SK-N-SH (cell line): ENCODE results near the gene CHMP4A.

Experiments
- ELF1 ChIP-seq: IDR thresholded peaks from 2 replicates; pipeline ENCODE4 v1.4.0; 2012
- EP300 ChIP-seq, 2 experiments: IDR thresholded peaks; 2 replicates each; pipeline versions ENCODE4 v1.4.0 to v1.6.1; 2012; ENCODE audit warnings: borderline replicate concordance in 1 of 2, low read depth in 1 of 2, low read length in 1 of 2
- NRF1 ChIP-seq: IDR thresholded peaks from 2 replicates; pipeline ENCODE4 v1.6.1; 2012; ENCODE audit warnings: low read depth, mild to moderate bottlenecking, low read length
- POLR2AphosphoS5 ChIP-seq: IDR thresholded peaks from 2 replicates; pipeline ENCODE4 v1.6.1; 2012; ENCODE audit warnings: low read depth, low read length
- RAD21 ChIP-seq: IDR thresholded peaks from 2 replicates; pipeline ENCODE4 v1.6.1; 2012; ENCODE audit warnings: mild to moderate bottlenecking, low read length
- RXRA ChIP-seq: IDR thresholded peaks from 2 replicates; pipeline ENCODE4 v1.4.0; 2012; ENCODE audit warnings: low read depth, mild to moderate bottlenecking, borderline replicate concordance
- SIN3A ChIP-seq: IDR thresholded peaks from 2 replicates; pipeline ENCODE4 v1.6.1; 2012; ENCODE audit warnings: low read depth, mild to moderate bottlenecking, low read length, moderate library complexity, borderline replicate concordance
- TAF1 ChIP-seq: IDR thresholded peaks from 2 replicates; pipeline ENCODE4 v1.6.1; 2012; ENCODE audit warnings: low read depth, mild to moderate bottlenecking, low read length, moderate library complexity, borderline replicate concordance
- TCF12 ChIP-seq: IDR thresholded peaks from 2 replicates; pipeline ENCODE4 v1.4.0; 2012
- YY1 ChIP-seq: IDR thresholded peaks from 2 replicates; pipeline ENCODE4 v1.4.0; 2012; ENCODE audit warnings: low read depth, mild to moderate bottlenecking
- TF ChIP-seq, protein P1 (sequence below): fragments of 200-600 bp; sonication (generic); IDR thresholded peaks from 2 replicates; pipeline ENCODE4 v1.6.1; 2017; ENCODE audit warnings: antibody characterized with exemption, mild to moderate bottlenecking, moderate library complexity
- TF ChIP-seq, protein P2 (sequence below): IDR thresholded peaks from 2 replicates; pipeline ENCODE4; 2012
- TF ChIP-seq, protein P3 (sequence below): fragments of 150-350 bp; IDR thresholded peaks from 2 replicates; pipeline ENCODE4 v1.6.1; 2017; ENCODE audit warnings: antibody characterized with exemption, low read length, low read depth, borderline replicate concordance
- TF ChIP-seq, protein P4 (sequence below): IDR thresholded peaks from 2 replicates; pipeline ENCODE4 v1.4.0; 2012; ENCODE audit warnings: low read depth, borderline replicate concordance

DNA sequence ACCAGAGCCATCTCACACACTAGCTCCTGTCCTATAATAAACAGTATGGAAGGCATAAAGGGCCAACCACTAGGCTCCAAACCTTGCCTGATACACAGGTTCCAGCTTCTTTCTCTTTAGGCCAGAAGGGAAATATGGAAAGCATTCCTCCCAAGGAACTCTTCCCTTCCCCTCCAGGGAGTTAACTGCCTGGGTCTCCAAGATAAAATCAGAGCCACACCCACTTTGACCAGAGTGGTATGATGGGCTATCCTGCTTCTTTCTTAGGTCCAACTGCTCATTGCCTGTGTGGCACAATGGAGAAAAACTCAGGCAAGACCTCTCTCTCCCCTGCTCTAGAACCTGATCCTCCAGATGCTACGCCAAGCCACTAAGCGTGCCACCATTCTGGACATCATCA lies 5.7 kb downstream of the CHMP4A start:
- no peak for TF ChIP-seq RAD21
- TF ChIP-seq TCF12 = no peak
- TF ChIP-seq, protein P1, sequence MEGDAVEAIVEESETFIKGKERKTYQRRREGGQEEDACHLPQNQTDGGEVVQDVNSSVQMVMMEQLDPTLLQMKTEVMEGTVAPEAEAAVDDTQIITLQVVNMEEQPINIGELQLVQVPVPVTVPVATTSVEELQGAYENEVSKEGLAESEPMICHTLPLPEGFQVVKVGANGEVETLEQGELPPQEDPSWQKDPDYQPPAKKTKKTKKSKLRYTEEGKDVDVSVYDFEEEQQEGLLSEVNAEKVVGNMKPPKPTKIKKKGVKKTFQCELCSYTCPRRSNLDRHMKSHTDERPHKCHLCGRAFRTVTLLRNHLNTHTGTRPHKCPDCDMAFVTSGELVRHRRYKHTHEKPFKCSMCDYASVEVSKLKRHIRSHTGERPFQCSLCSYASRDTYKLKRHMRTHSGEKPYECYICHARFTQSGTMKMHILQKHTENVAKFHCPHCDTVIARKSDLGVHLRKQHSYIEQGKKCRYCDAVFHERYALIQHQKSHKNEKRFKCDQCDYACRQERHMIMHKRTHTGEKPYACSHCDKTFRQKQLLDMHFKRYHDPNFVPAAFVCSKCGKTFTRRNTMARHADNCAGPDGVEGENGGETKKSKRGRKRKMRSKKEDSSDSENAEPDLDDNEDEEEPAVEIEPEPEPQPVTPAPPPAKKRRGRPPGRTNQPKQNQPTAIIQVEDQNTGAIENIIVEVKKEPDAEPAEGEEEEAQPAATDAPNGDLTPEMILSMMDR = no peak
- no peak for TF ChIP-seq RXRA
- no peak for TF ChIP-seq EP300 (IDR thresholded peaks at IDR 0.05; ENCODE audit: borderline replicate concordance in 1 of 2, low read depth in 1 of 2, low read length in 1 of 2)
- TF ChIP-seq, protein P2, sequence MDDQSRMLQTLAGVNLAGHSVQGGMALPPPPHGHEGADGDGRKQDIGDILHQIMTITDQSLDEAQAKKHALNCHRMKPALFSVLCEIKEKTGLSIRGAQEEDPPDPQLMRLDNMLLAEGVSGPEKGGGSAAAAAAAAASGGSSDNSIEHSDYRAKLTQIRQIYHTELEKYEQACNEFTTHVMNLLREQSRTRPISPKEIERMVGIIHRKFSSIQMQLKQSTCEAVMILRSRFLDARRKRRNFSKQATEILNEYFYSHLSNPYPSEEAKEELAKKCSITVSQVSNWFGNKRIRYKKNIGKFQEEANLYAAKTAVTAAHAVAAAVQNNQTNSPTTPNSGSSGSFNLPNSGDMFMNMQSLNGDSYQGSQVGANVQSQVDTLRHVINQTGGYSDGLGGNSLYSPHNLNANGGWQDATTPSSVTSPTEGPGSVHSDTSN = no peak
- TF ChIP-seq, protein P3, sequence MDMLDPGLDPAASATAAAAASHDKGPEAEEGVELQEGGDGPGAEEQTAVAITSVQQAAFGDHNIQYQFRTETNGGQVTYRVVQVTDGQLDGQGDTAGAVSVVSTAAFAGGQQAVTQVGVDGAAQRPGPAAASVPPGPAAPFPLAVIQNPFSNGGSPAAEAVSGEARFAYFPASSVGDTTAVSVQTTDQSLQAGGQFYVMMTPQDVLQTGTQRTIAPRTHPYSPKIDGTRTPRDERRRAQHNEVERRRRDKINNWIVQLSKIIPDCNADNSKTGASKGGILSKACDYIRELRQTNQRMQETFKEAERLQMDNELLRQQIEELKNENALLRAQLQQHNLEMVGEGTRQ = no peak
- TF ChIP-seq YY1 = no peak
- no peak for TF ChIP-seq TAF1
- no peak for TF ChIP-seq ELF1
- TF ChIP-seq POLR2AphosphoS5 = no peak
- no peak for TF ChIP-seq NRF1
- no peak for TF ChIP-seq SIN3A
- TF ChIP-seq, protein P4, sequence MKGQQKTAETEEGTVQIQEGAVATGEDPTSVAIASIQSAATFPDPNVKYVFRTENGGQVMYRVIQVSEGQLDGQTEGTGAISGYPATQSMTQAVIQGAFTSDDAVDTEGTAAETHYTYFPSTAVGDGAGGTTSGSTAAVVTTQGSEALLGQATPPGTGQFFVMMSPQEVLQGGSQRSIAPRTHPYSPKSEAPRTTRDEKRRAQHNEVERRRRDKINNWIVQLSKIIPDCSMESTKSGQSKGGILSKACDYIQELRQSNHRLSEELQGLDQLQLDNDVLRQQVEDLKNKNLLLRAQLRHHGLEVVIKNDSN = no peak
